K562 (cell line): Measurements from ENCODE around the gene RNF112. TPM values are rescaled to one million over a fixed set of nuclear protein-coding genes. Genes with fewer than 3 reads are reported as not detected.

Experiments used
- ASH1L ChIP-seq: fragments of 450-650 bp; IDR thresholded peaks from 2 replicates; pipeline ENCODE4 v1.6.1; 2018; ENCODE audit warnings: borderline replicate concordance, mild to moderate bottlenecking, low read depth; ENCODE audit not compliant: partially characterized antibody
- BRD9 ChIP-seq: fragments of 450-650 bp; IDR thresholded peaks from 2 replicates; pipeline ENCODE4 v1.6.1; 2018; ENCODE audit warnings: low read depth; ENCODE audit not compliant: partially characterized antibody
- CBX3 ChIP-seq, 2 experiments: IDR thresholded peaks; 1 replicate in 1 of 2; 2 replicates in 1 of 2; pipeline ENCODE4 v1.6.1; 2012; ENCODE audit warnings: inconsistent platforms in 2 of 2, low read length in 2 of 2, borderline replicate concordance in 1 of 2, control low read depth in 1 of 2
- HMGN3 ChIP-seq: IDR thresholded peaks from 2 replicates; pipeline ENCODE4 v1.6.1; 2011; ENCODE audit warnings: borderline replicate concordance, low read depth, mild to moderate bottlenecking, mixed read lengths, low read length; ENCODE audit not compliant: insufficient read length; ENCODE audit errors: extremely low read depth
- HOXB6 ChIP-seq: fragments of 250-450 bp; sonication (Bioruptor Pico); IDR thresholded peaks from 2 replicates; pipeline ENCODE4 v1.5.1; 2022; ENCODE audit warnings: mild to moderate bottlenecking, borderline replicate concordance
- NRF1 ChIP-seq, 2 experiments: fragments of 450-650 bp; IDR thresholded peaks in 1 of 2; conservative IDR thresholded peaks in 1 of 2; 2 replicates each; pipeline ENCODE4 v1.6.1; 2014; ENCODE audit warnings: mild to moderate bottlenecking in 2 of 2
- POLR2AphosphoS2 ChIP-seq: IDR thresholded peaks from 2 replicates; pipeline ENCODE4 v1.6.1; 2012; ENCODE audit warnings: low read length, improper control_type of control experiment
- RAD51 ChIP-seq: fragments of 450-650 bp; IDR thresholded peaks from 2 replicates; pipeline ENCODE4 v1.7.1; 2016; ENCODE audit warnings: low read depth, mild to moderate bottlenecking, borderline replicate concordance
- TAF7 ChIP-seq: fragments of 450-650 bp; IDR thresholded peaks from 2 replicates; pipeline ENCODE4 v1.6.1; 2016; ENCODE audit warnings: missing genetic modification characterization, missing compliant biosample characterization
- ZEB2 ChIP-seq: fragments of 450-650 bp; IDR thresholded peaks from 2 replicates; pipeline ENCODE4 v1.6.1; 2016
- ZNF175 ChIP-seq: fragments of 200-800 bp; sonication (Bioruptor generic); IDR thresholded peaks from 2 replicates; pipeline ENCODE4 v1.6.1; 2016; ENCODE audit warnings: low read depth, mild to moderate bottlenecking, missing genetic modification characterization, missing compliant biosample characterization
- ZNF23 ChIP-seq: fragments of 250-450 bp; sonication (Bioruptor Pico); IDR thresholded peaks from 2 replicates; pipeline ENCODE4 v1.4.0; 2020; ENCODE audit warnings: mild to moderate bottlenecking
- ZNF347 ChIP-seq: fragments of 450-650 bp; formaldehyde crosslinking; IDR thresholded peaks from 2 replicates; pipeline ENCODE4 v1.4.0; 2020; ENCODE audit warnings: low read depth, mild to moderate bottlenecking, moderate library complexity
- ZNF75A ChIP-seq: fragments of 450-650 bp; formaldehyde crosslinking; IDR thresholded peaks from 2 replicates; pipeline ENCODE4 v1.4.0; 2020; ENCODE audit warnings: mild to moderate bottlenecking
- polyA plus RNA-seq, 8 experiments: library from polyadenylated mRNA; depleted of rRNA in 4 of 8; stranded (reverse) in 5 of 8; unstranded in 3 of 8; fragments of >200 nt; fragmentation: Nextera tagmentation in 2 of 8; fragmentation: Illumina TruSeq in 1 of 8; extraction: Ambion mirVana in 2 of 8; extraction: Trizol in 1 of 8; gene quantifications; 2 replicates each; pipeline versions ENCODE4 v1.2.1 to v1.2.3, GENCODE V29; 2011 to 2014; ENCODE audit warnings: inconsistent platforms in 1 of 8, missing spikeins in 1 of 8
- total RNA-seq, 7 experiments: library from RNA; depleted of rRNA in 6 of 7; stranded (reverse); fragments of >200 nt in 6 of 7; fragmentation: Illumina TruSeq in 2 of 7; extraction: Trizol in 2 of 7; gene quantifications; 2 replicates each; pipeline versions ENCODE4 v1.2.1 to v1.2.3, GENCODE V29; 2011 to 2021; ENCODE audit warnings: low replicate concordance in 1 of 7
- TF ChIP-seq, protein P1 (sequence below): fragments of 450-650 bp; IDR thresholded peaks from 2 replicates; pipeline ENCODE4 v1.6.1; 2017; ENCODE audit warnings: mild to moderate bottlenecking, moderate library complexity
- TF ChIP-seq, protein P2 (sequence below): sonication (generic); formaldehyde crosslinking; IDR thresholded peaks from 2 replicates; pipeline ENCODE4 v1.8.1; 2023; ENCODE audit warnings: missing genetic modification reagents, mild to moderate bottlenecking, borderline replicate concordance
- TF ChIP-seq, protein P3 (sequence below): sonication (generic); IDR thresholded peaks from 2 replicates; pipeline ENCODE4 v1.6.1; 2016
- TF ChIP-seq, protein P4 (sequence below): fragments of 450-650 bp; formaldehyde crosslinking; IDR thresholded peaks from 2 replicates; pipeline ENCODE4 v1.4.0; 2020; ENCODE audit warnings: mild to moderate bottlenecking, mixed read lengths

The RNF112 gene
- total and polyA plus RNA-seq, 9 of the 15 experiments (the other 6 are each of a cell fraction or from before 2014, with no cell fraction given), result 0.05 TPM; not detected in 8

DNA sequence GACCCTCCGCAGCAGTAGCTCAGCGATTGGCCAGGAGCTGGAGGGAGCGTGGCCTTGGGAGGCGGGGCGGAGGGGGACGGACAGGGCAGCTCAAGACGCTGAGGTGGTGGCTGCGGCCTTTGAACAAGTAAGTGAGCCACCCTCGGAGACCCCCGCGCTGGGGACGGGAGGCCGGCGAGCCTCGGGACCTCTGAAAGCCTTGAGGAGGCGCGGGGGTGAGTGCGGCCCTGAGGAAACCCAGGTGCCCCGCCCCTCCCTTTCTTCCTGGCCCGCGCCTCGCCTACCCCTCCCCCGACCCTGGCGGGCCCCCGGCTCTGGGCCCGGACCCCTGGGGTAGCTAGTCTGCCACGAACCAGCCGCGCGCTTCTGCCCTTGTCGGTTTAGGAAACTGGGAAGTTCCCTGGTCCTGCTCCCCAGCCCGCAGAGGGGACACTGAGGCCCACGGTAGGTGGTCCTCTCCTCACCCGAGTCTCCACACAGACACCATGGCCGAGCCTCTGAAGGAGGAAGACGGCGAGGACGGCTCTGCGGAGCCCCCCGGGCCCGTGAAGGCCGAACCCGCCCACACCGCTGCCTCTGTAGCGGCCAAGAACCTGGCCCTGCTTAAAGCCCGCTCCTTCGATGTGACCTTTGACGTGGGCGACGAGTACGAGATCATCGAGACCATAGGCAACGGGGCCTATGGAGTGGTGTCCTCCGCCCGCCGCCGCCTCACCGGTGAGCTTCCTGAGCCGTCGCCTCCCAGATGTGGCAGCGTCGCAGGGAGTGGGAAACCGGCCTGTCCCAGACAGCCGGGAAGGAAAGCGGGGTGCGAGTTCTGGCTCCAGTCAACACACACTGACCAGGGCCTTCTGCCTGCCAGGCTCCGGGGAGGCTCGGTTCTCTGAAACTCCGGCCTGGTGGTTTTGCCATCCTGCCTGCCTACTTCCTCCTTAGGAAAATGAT is 32.3 kb upstream of the RNF112 start, which contains the start of gene MAPK7 (continued):
- TF ChIP-seq TAF7 (tag) (no peak), ZNF23 (CRISPR knock-in tag) (no peak), ZNF347 (CRISPR knock-in tag) (no peak), ZEB2 (no peak), RAD51 (no peak), CBX3 (IDR thresholded peaks at IDR 0.05; ENCODE audit: borderline replicate concordance in 1 of 2, low read length in 2 of 2) (no peak), BRD9 (no peak), NRF1 (conservative IDR thresholded peaks at IDR 0.05 in 1 of 2, IDR thresholded peaks at IDR 0.05 in 1 of 2) (no peak), HMGN3 (peak; percentile 21), POLR2AphosphoS2 (no peak), ASH1L (no peak), HOXB6 (CRISPR knock-in tag) (no peak), ZNF75A (CRISPR knock-in tag) (no peak), ZNF175 (CRISPR knock-in tag) (no peak)
- TF ChIP-seq, protein P1, sequence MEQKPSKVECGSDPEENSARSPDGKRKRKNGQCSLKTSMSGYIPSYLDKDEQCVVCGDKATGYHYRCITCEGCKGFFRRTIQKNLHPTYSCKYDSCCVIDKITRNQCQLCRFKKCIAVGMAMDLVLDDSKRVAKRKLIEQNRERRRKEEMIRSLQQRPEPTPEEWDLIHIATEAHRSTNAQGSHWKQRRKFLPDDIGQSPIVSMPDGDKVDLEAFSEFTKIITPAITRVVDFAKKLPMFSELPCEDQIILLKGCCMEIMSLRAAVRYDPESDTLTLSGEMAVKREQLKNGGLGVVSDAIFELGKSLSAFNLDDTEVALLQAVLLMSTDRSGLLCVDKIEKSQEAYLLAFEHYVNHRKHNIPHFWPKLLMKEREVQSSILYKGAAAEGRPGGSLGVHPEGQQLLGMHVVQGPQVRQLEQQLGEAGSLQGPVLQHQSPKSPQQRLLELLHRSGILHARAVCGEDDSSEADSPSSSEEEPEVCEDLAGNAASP, result no peak
- TF ChIP-seq, protein P2, sequence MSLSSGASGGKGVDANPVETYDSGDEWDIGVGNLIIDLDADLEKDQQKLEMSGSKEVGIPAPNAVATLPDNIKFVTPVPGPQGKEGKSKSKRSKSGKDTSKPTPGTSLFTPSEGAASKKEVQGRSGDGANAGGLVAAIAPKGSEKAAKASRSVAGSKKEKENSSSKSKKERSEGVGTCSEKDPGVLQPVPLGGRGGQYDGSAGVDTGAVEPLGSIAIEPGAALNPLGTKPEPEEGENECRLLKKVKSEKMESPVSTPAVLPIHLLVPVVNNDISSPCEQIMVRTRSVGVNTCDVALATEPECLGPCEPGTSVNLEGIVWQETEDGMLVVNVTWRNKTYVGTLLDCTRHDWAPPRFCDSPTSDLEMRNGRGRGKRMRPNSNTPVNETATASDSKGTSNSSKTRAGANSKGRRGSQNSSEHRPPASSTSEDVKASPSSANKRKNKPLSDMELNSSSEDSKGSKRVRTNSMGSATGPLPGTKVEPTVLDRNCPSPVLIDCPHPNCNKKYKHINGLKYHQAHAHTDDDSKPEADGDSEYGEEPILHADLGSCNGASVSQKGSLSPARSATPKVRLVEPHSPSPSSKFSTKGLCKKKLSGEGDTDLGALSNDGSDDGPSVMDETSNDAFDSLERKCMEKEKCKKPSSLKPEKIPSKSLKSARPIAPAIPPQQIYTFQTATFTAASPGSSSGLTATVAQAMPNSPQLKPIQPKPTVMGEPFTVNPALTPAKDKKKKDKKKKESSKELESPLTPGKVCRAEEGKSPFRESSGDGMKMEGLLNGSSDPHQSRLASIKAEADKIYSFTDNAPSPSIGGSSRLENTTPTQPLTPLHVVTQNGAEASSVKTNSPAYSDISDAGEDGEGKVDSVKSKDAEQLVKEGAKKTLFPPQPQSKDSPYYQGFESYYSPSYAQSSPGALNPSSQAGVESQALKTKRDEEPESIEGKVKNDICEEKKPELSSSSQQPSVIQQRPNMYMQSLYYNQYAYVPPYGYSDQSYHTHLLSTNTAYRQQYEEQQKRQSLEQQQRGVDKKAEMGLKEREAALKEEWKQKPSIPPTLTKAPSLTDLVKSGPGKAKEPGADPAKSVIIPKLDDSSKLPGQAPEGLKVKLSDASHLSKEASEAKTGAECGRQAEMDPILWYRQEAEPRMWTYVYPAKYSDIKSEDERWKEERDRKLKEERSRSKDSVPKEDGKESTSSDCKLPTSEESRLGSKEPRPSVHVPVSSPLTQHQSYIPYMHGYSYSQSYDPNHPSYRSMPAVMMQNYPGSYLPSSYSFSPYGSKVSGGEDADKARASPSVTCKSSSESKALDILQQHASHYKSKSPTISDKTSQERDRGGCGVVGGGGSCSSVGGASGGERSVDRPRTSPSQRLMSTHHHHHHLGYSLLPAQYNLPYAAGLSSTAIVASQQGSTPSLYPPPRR (CRISPR knock-in tag), result no peak
- TF ChIP-seq, protein P3, sequence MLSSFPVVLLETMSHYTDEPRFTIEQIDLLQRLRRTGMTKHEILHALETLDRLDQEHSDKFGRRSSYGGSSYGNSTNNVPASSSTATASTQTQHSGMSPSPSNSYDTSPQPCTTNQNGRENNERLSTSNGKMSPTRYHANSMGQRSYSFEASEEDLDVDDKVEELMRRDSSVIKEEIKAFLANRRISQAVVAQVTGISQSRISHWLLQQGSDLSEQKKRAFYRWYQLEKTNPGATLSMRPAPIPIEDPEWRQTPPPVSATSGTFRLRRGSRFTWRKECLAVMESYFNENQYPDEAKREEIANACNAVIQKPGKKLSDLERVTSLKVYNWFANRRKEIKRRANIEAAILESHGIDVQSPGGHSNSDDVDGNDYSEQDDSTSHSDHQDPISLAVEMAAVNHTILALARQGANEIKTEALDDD, result no peak
- TF ChIP-seq, protein P4, sequence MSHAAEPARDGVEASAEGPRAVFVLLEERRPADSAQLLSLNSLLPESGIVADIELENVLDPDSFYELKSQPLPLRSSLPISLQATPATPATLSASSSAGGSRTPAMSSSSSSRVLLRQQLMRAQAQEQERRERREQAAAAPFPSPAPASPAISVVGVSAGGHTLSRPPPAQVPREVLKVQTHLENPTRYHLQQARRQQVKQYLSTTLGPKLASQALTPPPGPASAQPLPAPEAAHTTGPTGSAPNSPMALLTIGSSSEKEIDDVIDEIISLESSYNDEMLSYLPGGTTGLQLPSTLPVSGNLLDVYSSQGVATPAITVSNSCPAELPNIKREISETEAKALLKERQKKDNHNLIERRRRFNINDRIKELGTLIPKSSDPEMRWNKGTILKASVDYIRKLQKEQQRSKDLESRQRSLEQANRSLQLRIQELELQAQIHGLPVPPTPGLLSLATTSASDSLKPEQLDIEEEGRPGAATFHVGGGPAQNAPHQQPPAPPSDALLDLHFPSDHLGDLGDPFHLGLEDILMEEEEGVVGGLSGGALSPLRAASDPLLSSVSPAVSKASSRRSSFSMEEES (CRISPR knock-in tag), result no peak
